GM23338 (cell line): ENCODE measurements around the gene COTL1. TPM values are rescaled to one million over a fixed set of nuclear protein-coding genes. Genes with fewer than 3 reads are reported as not detected.

Experiments used
- ATAC-seq: fragments of 200-7000 bp; cut with Tn5 transposase; 3 replicates; pipeline ENCODE4 v1.9.1; 2020
- DNase-seq: peaks from one replicate; pipeline ENCODE4 v3.0.0-alpha.2; 2015; ENCODE audit warnings: low spot score
- H2AFZ ChIP-seq: fragments of 200-600 bp; sonication (generic); 2 replicates; pipeline ENCODE4 v1.8.0; 2016; ENCODE audit warnings: antibody characterized with exemption, mild to moderate bottlenecking, moderate library complexity
- H3F3A ChIP-seq: fragments of 200-600 bp; sonication (generic); replicated peaks from 2 replicates; pipeline ENCODE4 v1.8.0; 2017; ENCODE audit warnings: antibody characterized with exemption, mixed run types, low read depth
- H3K27ac ChIP-seq: fragments of 200-600 bp; sonication (generic); 2 replicates; pipeline ENCODE4 v1.6.1; 2016; ENCODE audit warnings: low read depth
- H3K27me3 ChIP-seq: fragments of 200-600 bp; sonication (generic); 2 replicates; pipeline ENCODE4 v1.8.0; 2016; ENCODE audit warnings: mild to moderate bottlenecking, mixed run types, moderate library complexity; ENCODE audit not compliant: insufficient read depth
- H3K36me3 ChIP-seq: fragments of 200-600 bp; sonication (generic); 2 replicates; pipeline ENCODE4 v1.8.0; 2016; ENCODE audit warnings: mild to moderate bottlenecking; ENCODE audit not compliant: insufficient read depth
- H3K4me1 ChIP-seq: fragments of 200-600 bp; sonication (generic); 2 replicates; pipeline ENCODE4 v1.8.0; 2016; ENCODE audit warnings: mild to moderate bottlenecking, moderate library complexity; ENCODE audit not compliant: insufficient read depth
- H3K4me2 ChIP-seq: fragments of 200-600 bp; sonication (generic); 2 replicates; pipeline ENCODE4 v1.7.1; 2017; ENCODE audit warnings: mixed run types
- H3K4me3 ChIP-seq: fragments of 200-600 bp; sonication (generic); 2 replicates; pipeline ENCODE4 v1.6.1; 2016; ENCODE audit warnings: mixed run types
- H3K79me2 ChIP-seq: fragments of 200-600 bp; sonication (generic); replicated peaks from 2 replicates; pipeline ENCODE4 v1.8.0; 2017; ENCODE audit warnings: mild to moderate bottlenecking; ENCODE audit not compliant: insufficient read depth
- H3K9me2 ChIP-seq: fragments of 200-600 bp; sonication (generic); 2 replicates; pipeline ENCODE4 v1.8.0; 2017; ENCODE audit not compliant: insufficient read depth
- H4K20me1 ChIP-seq: fragments of 200-600 bp; sonication (generic); replicated peaks from 2 replicates; pipeline ENCODE4 v1.8.0; 2017; ENCODE audit warnings: mild to moderate bottlenecking; ENCODE audit not compliant: insufficient read depth
- H3K27ac Mint-ChIP-seq: 2 replicates; pipeline ENCODE4 v1.8.0; 2020; ENCODE audit warnings: inconsistent platforms, mild to moderate bottlenecking, moderate library complexity, mixed read lengths
- H3K27me3 Mint-ChIP-seq: 3 replicates; pipeline ENCODE4 v1.8.0; 2022; ENCODE audit warnings: low read depth, mild to moderate bottlenecking, moderate library complexity, mixed read lengths, inconsistent platforms; ENCODE audit not compliant: insufficient read depth, poor library complexity
- H3K36me3 Mint-ChIP-seq: 3 replicates; pipeline ENCODE4 v1.8.0; 2021; ENCODE audit warnings: low read depth, mild to moderate bottlenecking, inconsistent platforms, moderate library complexity, mixed read lengths
- H3K4me1 Mint-ChIP-seq: 3 replicates; pipeline ENCODE4 v1.8.0; 2020; ENCODE audit warnings: mild to moderate bottlenecking, inconsistent platforms, mixed read lengths
- H3K4me3 Mint-ChIP-seq: 3 replicates; pipeline ENCODE4 v1.8.0; 2021; ENCODE audit warnings: moderate library complexity, mild to moderate bottlenecking, inconsistent platforms, mixed read lengths
- H3K9me3 Mint-ChIP-seq: 3 replicates; pipeline ENCODE4 v1.8.0; 2020; ENCODE audit warnings: moderate library complexity, mild to moderate bottlenecking, inconsistent platforms, mixed read lengths
- EZH2phosphoT487 ChIP-seq: fragments of 200-600 bp; sonication (generic); IDR thresholded peaks from one replicate; pipeline ENCODE4 v1.8.1; 2018; ENCODE audit warnings: antibody characterized with exemption; ENCODE audit not compliant: unreplicated experiment
- NANOG ChIP-seq: IDR thresholded peaks from 2 replicates; pipeline ENCODE4 v1.6.1; 2016; ENCODE audit warnings: antibody characterized with exemption, borderline replicate concordance
- REST ChIP-seq: IDR thresholded peaks from one replicate; pipeline ENCODE4 v1.6.1; 2018; ENCODE audit warnings: antibody characterized with exemption; ENCODE audit not compliant: unreplicated experiment
- ZNF114 ChIP-seq: fragments of 250-450 bp; sonication (Bioruptor Pico); IDR thresholded peaks from 2 replicates; pipeline ENCODE4 v1.5.0; 2020; ENCODE audit warnings: mild to moderate bottlenecking, moderate library complexity
- polyA plus RNA-seq: library from polyadenylated mRNA; unstranded; fragments of >200 nt; fragmentation: Nextera tagmentation; extraction: Ambion mirVana; gene quantifications from 2 replicates; pipeline ENCODE4 v1.2.1, GENCODE V29; 2016
- total RNA-seq: library from RNA; depleted of rRNA; stranded (reverse); fragments of >200 nt; shearing (Covaris generic); gene quantifications from 2 replicates; pipeline ENCODE4 v1.2.3, GENCODE V29; 2014
- TF ChIP-seq, protein P1 (sequence below): fragments of 250-450 bp; sonication (Bioruptor Pico); IDR thresholded peaks from 2 replicates; pipeline ENCODE4 v1.5.0; 2020; ENCODE audit warnings: mild to moderate bottlenecking, moderate library complexity

The COTL1 gene
- total and polyA plus RNA-seq, 2 experiments from 2014 or later = 117 to 166 TPM

DNA sequence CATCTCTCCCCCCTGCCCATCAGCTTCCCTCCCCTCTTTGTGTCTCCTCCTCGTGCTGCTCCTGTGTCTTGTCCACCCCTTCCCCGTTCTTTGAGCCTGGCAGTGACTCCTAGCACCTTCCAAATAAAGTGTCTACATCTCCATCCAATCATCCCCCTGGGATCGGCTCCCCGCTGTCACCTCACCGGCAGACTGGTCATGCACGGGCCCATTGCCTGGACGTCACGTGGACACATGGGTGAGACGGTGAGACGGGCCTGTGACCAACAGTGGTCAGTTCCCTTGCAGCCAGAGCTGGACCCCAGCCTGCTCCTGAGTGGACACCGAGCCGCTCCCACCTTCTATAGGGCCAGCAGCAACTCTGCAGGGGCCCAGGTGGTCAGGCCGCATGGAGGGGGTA lies 46.4 kb downstream of the COTL1 start (continued):
- TF ChIP-seq, protein P1, sequence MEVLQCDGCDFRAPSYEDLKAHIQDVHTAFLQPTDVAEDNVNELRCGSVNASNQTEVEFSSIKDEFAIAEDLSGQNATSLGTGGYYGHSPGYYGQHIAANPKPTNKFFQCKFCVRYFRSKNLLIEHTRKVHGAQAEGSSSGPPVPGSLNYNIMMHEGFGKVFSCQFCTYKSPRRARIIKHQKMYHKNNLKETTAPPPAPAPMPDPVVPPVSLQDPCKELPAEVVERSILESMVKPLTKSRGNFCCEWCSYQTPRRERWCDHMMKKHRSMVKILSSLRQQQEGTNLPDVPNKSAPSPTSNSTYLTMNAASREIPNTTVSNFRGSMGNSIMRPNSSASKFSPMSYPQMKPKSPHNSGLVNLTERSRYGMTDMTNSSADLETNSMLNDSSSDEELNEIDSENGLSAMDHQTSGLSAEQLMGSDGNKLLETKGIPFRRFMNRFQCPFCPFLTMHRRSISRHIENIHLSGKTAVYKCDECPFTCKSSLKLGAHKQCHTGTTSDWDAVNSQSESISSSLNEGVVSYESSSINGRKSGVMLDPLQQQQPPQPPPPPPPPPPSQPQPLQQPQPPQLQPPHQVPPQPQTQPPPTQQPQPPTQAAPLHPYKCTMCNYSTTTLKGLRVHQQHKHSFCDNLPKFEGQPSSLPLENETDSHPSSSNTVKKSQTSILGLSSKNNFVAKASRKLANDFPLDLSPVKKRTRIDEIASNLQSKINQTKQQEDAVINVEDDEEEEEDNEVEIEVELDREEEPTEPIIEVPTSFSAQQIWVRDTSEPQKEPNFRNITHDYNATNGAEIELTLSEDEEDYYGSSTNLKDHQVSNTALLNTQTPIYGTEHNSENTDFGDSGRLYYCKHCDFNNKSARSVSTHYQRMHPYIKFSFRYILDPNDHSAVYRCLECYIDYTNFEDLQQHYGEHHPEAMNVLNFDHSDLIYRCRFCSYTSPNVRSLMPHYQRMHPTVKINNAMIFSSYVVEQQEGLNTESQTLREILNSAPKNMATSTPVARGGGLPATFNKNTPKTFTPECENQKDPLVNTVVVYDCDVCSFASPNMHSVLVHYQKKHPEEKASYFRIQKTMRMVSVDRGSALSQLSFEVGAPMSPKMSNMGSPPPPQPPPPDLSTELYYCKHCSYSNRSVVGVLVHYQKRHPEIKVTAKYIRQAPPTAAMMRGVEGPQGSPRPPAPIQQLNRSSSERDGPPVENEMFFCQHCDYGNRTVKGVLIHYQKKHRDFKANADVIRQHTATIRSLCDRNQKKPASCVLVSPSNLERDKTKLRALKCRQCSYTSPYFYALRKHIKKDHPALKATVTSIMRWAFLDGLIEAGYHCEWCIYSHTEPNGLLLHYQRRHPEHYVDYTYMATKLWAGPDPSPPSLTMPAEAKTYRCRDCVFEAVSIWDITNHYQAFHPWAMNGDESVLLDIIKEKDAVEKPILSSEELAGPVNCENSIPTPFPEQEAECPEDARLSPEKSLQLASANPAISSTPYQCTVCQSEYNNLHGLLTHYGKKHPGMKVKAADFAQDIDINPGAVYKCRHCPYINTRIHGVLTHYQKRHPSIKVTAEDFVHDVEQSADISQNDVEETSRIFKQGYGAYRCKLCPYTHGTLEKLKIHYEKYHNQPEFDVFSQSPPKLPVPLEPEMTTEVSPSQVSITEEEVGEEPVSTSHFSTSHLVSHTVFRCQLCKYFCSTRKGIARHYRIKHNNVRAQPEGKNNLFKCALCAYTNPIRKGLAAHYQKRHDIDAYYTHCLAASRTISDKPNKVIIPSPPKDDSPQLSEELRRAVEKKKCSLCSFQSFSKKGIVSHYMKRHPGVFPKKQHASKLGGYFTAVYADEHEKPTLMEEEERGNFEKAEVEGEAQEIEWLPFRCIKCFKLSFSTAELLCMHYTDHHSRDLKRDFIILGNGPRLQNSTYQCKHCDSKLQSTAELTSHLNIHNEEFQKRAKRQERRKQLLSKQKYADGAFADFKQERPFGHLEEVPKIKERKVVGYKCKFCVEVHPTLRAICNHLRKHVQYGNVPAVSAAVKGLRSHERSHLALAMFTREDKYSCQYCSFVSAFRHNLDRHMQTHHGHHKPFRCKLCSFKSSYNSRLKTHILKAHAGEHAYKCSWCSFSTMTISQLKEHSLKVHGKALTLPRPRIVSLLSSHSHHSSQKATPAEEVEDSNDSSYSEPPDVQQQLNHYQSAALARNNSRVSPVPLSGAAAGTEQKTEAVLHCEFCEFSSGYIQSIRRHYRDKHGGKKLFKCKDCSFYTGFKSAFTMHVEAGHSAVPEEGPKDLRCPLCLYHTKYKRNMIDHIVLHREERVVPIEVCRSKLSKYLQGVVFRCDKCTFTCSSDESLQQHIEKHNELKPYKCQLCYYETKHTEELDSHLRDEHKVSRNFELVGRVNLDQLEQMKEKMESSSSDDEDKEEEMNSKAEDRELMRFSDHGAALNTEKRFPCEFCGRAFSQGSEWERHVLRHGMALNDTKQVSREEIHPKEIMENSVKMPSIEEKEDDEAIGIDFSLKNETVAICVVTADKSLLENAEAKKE (CRISPR knock-in tag) = no peak
- TF ChIP-seq ZNF114 = no peak

GRCh38 chr16:84570739-84571403 lies 47.0 kb downstream of the COTL1 start:
- Mint-ChIP-seq H3K4me3 (no peak overlapping the region), H3K27ac (no peak overlapping the region), H3K4me1 (peaks cover 25% of the 10 kb centered on the region), H3K9me3 (no peaks in the 10 kb centered on the region; the same call in 2 of the 3 replicates), H3K27me3 (peaks cover 10% of the 10 kb centered on the region), H3K36me3 (peaks cover 28% of the 10 kb centered on the region)
- H3K4me1 ChIP-seq = peaks cover 17% of the 10 kb centered on the region
- H4K20me1 ChIP-seq = no peaks in the 10 kb centered on the region
- no peaks in the 10 kb centered on the region for H3K9me2 ChIP-seq
- DNase-seq = no peak
- no peaks in the 10 kb centered on the region for H3K36me3 ChIP-seq
- 0 out of 2 replicates have a peak, but pooled peaks cover 5% of the 10 kb centered on the region for H3F3A ChIP-seq
- H3K4me2 ChIP-seq = no peak overlapping the region
- no peak for ATAC-seq
- no peak overlapping the region for H3K27ac ChIP-seq
- TF ChIP-seq NANOG (no peak), ZNF114 (no peak), REST (no peak), EZH2phosphoT487 (no peak)
- TF ChIP-seq, protein P1 (CRISPR knock-in tag) = no peak
- H3K79me2 ChIP-seq = peaks cover 19% of the 10 kb centered on the region
- no peak overlapping the region for H2AFZ ChIP-seq
- H3K4me3 ChIP-seq = no peak overlapping the region
- H3K27me3 ChIP-seq = no peaks in the 10 kb centered on the region
